Measurements from ENCODE around the gene ZNF526.
"Not testable (repeated sequence)": the region's sequence is repeated elsewhere in the genome, so short reads cannot be mapped to it uniquely, and the experiment has no call there.

The ZNF526 gene

GRCh38 chr19:42266928-42267603 is 47.0 kb downstream of the ZNF526 start:
- not testable (repeated sequence) for DNase-seq

- no peak for DNase-seq
These were observed 47.6 kb downstream of the ZNF526 start for GRCh38 chr19:42267644-42268141.

- peak; percentile 100 for DNase-seq
These were observed 48.1 kb downstream of the ZNF526 start for GRCh38 chr19:42268142-42268703.

- DNase-seq = peak; percentile 100
These were observed 48.8 kb downstream of the ZNF526 start, which contains the start of gene CIC for GRCh38 chr19:42268704-42269477. Gene CIC (plus strand): TSS chr19:42269252. CDS start chr19:42271784, 2,532 bp downstream.

GRCh38 chr19:42269478-42270345 is 49.6 kb downstream of the ZNF526 start:
- no peak for DNase-seq

- peak; percentile 55 for DNase-seq
These were observed 50.4 kb downstream of the ZNF526 start for GRCh38 chr19:42270346-42271044.

GRCh38 chr19:42271045-42271419 is 50.9 kb downstream of the ZNF526 start:
- no peak for DNase-seq

- no peak for DNase-seq
These were observed 51.9 kb downstream of the ZNF526 start for GRCh38 chr19:42271861-42272534.

- no peak for DNase-seq
These were observed 52.4 kb downstream of the ZNF526 start for GRCh38 chr19:42272535-42272897.

GRCh38 chr19:42272989-42273406 is 52.9 kb downstream of the ZNF526 start:
- DNase-seq = no peak

- DNase-seq = no peak
These were observed 53.4 kb downstream of the ZNF526 start for GRCh38 chr19:42273407-42274064.

- no peak for DNase-seq
These were observed 54.1 kb downstream of the ZNF526 start for GRCh38 chr19:42274065-42274682.

- no peak for DNase-seq
These were observed 55.0 kb downstream of the ZNF526 start for GRCh38 chr19:42275103-42275502.

GRCh38 chr19:42275517-42275916 is 55.4 kb downstream of the ZNF526 start:
- DNase-seq = no peak

- no peak for DNase-seq
These were observed 56.2 kb downstream of the ZNF526 start for GRCh38 chr19:42276284-42276683.

GRCh38 chr19:42276821-42277220 is 56.7 kb downstream of the ZNF526 start:
- no peak for DNase-seq
